ENCODE results near the gene SFRP2. TPM values are rescaled to one million over a fixed set of nuclear protein-coding genes. Genes with fewer than 3 reads are reported as not detected.

SFRP2 gene
- total and polyA plus RNA-seq, 4 experiments from 2014 or later: not detected

DNA sequence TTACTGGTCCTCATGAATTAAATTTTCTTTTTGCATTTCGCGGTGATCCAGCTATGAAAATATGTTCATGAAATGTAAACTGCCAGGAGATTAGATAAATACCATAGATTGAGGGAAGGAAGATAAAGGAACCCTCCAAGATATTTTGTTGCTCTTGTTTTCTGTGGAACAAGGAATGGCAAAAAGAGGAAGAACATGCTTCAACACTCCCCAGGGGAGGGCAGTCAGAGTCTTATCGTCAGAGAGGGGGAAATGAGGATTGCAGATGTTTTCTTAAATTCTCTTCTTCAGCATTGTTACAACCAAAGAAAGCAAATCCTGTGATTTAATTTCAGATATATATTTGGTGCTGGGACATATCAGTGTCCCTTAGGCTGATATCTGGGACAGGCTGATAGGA is 9.5 kb upstream of the SFRP2 start:
- H3K4me1 ChIP-seq (ENCODE audit: insufficient read depth, low read length): no peaks in the 10 kb centered on the region
- Mint-ChIP-seq H3K4me3 (no peak overlapping the region), H3K4me1 (no peaks in the 10 kb centered on the region), H3K27me3 (peaks cover 20 to 38% of the 10 kb centered on the region in 2 donors), H3K9me3 (no peaks in the 10 kb centered on the region), H3K27ac (no peak overlapping the region), H3K36me3 (no peaks in the 10 kb centered on the region)
- H3K4me3 ChIP-seq (ENCODE audit: low read length in 2 of 2): no peak overlapping the region
- no peak overlapping the region for H3K27ac ChIP-seq (ENCODE audit: low read depth, low read length)
- peaks cover under 1% of the 10 kb centered on the region for H3K27me3 ChIP-seq (ENCODE audit: insufficient read depth, low read length)
- DNase-seq: no peak
- ChIA-PET POLR2A (ENCODE audit: partially characterized antibody) (no interaction called here), CTCF (ENCODE audit: partially characterized antibody) (no interaction called here)
- intact Hi-C loops (cut with micrococcal nuclease): no loop called here
- H3K36me3 ChIP-seq (ENCODE audit: insufficient read depth, low read length): no peaks in the 10 kb centered on the region
- H3K9me3 ChIP-seq (ENCODE audit: control insufficient read depth in 1 of 2, low read length in 2 of 2): no peaks in the 10 kb centered on the region

DNA sequence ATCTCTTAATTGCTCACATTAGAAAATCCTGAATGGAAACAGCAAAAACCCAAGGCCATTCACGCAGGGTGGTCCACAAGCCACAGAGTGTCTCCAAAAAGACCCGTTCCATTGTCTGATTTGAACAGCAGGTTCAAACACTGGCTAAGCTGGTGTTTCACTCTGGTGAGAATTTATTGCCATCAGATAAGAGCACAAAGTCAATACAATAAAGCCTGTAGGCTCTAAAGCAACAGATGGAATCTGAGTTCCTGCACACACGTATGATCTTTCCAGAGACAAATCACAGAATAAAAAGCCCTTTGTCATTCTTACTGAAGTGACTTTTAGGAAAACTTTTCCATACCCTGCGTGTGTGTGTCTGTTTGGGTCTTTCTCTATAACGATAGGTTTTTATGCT is 5.1 kb upstream of the SFRP2 start:
- H3K27me3 ChIP-seq (ENCODE audit: insufficient read depth, low read length): peaks cover 40% of the 10 kb centered on the region
- H3K9me3 Mint-ChIP-seq: no peaks in the 10 kb centered on the region
- H3K27me3 Mint-ChIP-seq: peaks cover 49 to 59% of the 10 kb centered on the region in 2 donors
- H3K4me3 Mint-ChIP-seq: peak overlapping the region in 2 of 8 donors; percentile 18 to 19
- H3K36me3 Mint-ChIP-seq: no peaks in the 10 kb centered on the region
- no peaks in the 10 kb centered on the region for H3K9me3 ChIP-seq (ENCODE audit: control insufficient read depth in 1 of 2, low read length in 2 of 2)
- POLR2A ChIA-PET (ENCODE audit: partially characterized antibody): interaction anchor here (0.6 kb wide), 1 partner anchor 12 kb away, joined by 3 read pairs; no protein-coding TSS in a partner anchor
- H3K36me3 ChIP-seq (ENCODE audit: insufficient read depth, low read length): no peaks in the 10 kb centered on the region
- CTCF ChIA-PET (ENCODE audit: partially characterized antibody): no interaction called here
- no peak overlapping the region for H3K27ac Mint-ChIP-seq
- peaks cover 24% of the 10 kb centered on the region for H3K4me1 ChIP-seq (ENCODE audit: insufficient read depth, low read length)
- no peak overlapping the region for H3K4me3 ChIP-seq (ENCODE audit: low read length in 2 of 2)
- no peak for DNase-seq
- H3K4me1 Mint-ChIP-seq: peaks cover 13 to 32% (median 24%) of the 10 kb centered on the region in 4 donors
- intact Hi-C loops (cut with micrococcal nuclease): no loop called here
- no peak overlapping the region for H3K27ac ChIP-seq (ENCODE audit: low read depth, low read length)

DNA sequence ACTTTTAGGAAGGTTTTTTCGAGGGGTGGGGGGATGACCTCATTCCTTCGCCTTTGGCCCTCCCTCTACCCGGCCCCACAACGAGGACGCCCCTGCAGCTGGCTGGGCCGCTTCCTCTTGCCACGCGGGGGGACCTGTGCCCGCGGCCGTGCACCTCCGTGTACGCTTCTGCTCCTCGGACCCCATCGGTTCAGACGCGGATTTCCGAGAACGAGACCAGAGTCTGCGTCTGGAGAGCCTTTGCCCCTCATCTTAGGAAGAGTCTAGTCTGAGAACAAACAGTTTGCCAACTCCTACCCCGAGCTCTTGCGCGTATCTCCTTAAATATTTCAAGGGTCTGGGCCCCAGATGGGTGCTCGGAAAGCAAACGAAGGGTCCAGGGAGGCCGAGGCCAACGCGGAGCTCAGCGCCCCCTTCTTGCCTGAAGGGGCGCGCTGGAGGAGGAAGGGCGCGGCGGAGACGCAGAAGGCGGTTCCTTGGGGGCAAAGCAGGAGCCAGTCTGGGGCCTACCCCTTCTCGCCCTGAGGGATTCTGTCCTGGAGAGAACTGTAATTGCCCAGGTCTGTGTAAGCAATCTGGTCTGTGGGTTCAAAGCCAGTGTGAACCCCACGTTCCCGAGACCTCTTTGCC is 3.9 kb upstream of the SFRP2 start:
- intact Hi-C loops (cut with micrococcal nuclease): no loop called here
- Histone ChIP-seq H3K4me3 (ENCODE audit: low read length in 2 of 2) (no peak overlapping the region), H3K9me3 (ENCODE audit: control insufficient read depth in 1 of 2, low read length in 2 of 2) (no peaks in the 10 kb centered on the region), H3K4me1 (ENCODE audit: insufficient read depth, low read length) (peaks cover 36% of the 10 kb centered on the region), H3K27me3 (ENCODE audit: insufficient read depth, low read length) (peaks cover 40% of the 10 kb centered on the region), H3K36me3 (ENCODE audit: insufficient read depth, low read length) (no peaks in the 10 kb centered on the region), H3K27ac (ENCODE audit: low read depth, low read length) (no peak overlapping the region)
- Mint-ChIP-seq H3K4me1 (peaks cover 18 to 42% (median 32%) of the 10 kb centered on the region in 4 donors), H3K9me3 (no peaks in the 10 kb centered on the region), H3K27me3 (peaks cover 57 to 65% of the 10 kb centered on the region in 2 donors), H3K36me3 (no peaks in the 10 kb centered on the region), H3K4me3 (peak overlapping the region; percentile 37 to 80 (median 70)), H3K27ac (no peak overlapping the region)
- DNase-seq: no peak
- ChIA-PET CTCF (ENCODE audit: partially characterized antibody) (no interaction called here), POLR2A (ENCODE audit: partially characterized antibody) (no interaction called here)

DNA sequence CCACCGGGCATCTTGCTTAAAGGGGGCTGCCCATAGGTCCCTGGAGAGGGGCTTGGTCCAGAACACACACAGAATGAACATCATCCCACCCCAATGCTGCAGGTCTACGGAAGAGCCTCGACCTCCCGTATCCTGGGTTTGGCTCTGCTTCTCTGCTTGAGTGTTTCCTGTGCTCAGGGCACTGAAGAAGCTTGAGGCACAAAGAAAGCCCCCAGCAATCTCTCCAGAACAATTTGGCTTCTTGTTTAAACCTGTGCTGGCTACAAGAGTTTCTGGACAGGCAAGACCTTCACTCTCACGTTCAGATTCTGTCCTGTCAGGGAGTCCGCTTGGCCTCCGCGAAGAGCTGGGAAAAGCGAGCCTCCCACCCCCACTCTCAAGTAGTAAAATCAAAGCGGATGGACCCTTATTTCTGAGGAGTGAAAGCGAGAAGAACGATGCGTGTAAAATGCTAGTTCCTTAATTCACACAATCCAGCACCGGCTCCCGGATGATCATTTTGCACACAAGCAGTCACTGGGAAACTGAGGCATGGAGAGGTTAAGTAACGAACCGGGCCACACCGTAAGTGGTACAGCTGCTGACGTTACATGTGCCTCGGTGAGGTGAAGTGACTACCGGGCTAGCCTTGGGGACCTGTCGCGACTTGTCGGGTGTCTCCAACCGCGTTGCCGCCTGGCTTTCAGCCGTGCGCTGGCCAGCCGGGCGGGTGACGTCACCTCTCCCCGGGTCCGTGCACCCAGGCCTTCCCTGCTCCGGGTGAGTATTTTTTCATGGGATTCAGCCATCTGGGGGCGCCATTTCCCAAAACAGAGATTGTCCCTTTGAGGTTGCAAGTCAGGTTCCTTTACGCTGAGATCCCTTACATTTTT is 3.1 kb upstream of the SFRP2 start:
- H3K27me3 ChIP-seq (ENCODE audit: insufficient read depth, low read length): peaks cover 40% of the 10 kb centered on the region
- peak overlapping the region; percentile 55 to 83 (median 75) for H3K4me3 Mint-ChIP-seq
- H3K9me3 Mint-ChIP-seq: no peaks in the 10 kb centered on the region
- H3K27ac ChIP-seq (ENCODE audit: low read depth, low read length): no peak overlapping the region
- peaks cover 64 to 71% of the 10 kb centered on the region in 2 donors for H3K27me3 Mint-ChIP-seq
- H3K36me3 Mint-ChIP-seq: no peaks in the 10 kb centered on the region
- intact Hi-C loops (cut with micrococcal nuclease): no loop called here
- H3K4me1 Mint-ChIP-seq: peaks cover 18 to 45% (median 34%) of the 10 kb centered on the region in 4 donors
- H3K4me1 ChIP-seq (ENCODE audit: insufficient read depth, low read length): peaks cover 36% of the 10 kb centered on the region
- ChIA-PET POLR2A (ENCODE audit: partially characterized antibody) (no interaction called here), CTCF (ENCODE audit: partially characterized antibody) (no interaction called here)
- no peaks in the 10 kb centered on the region for H3K9me3 ChIP-seq (ENCODE audit: control insufficient read depth in 1 of 2, low read length in 2 of 2)
- DNase-seq: no peak
- H3K27ac Mint-ChIP-seq: peak overlapping the region in 1 of 7 donors; percentile 16
- H3K36me3 ChIP-seq (ENCODE audit: insufficient read depth, low read length): no peaks in the 10 kb centered on the region
- peak overlapping the region in 1 of 2 donors; percentile 2 for H3K4me3 ChIP-seq (ENCODE audit: low read length in 2 of 2)

DNA sequence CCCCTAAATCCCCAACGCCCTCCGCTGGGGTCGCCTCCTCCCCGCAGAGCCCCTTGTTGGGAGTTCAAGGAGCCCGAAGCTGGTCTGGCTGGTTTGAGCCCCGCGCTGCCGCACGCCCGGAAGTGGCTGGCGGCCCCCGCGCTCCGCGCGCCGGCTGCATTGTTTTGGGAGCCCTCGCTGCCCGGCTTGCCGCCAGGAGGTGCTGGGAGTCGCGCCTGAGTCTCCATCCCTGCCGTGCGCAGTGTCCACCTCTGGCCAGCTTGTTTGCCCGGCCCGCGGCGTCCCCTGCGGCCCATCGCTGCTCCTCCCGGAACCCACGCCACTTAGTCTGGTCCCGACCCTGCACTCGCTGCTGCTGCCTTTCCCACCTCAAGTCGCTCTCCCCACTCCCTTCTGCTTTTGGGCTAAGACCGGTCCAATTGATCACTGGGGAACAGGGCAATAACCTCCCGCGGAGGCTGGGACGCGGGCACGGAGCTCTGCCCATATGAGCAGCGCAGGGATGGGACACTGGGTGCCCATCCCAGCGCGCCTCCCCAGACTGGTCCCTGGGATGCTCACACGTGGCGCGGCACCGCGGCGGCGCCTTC is 2.2 kb upstream of the SFRP2 start:
- Histone ChIP-seq H3K4me1 (ENCODE audit: insufficient read depth, low read length) (peaks cover 36% of the 10 kb centered on the region), H3K4me3 (ENCODE audit: low read length in 2 of 2) (no peak overlapping the region), H3K36me3 (ENCODE audit: insufficient read depth, low read length) (no peaks in the 10 kb centered on the region), H3K9me3 (ENCODE audit: control insufficient read depth in 1 of 2, low read length in 2 of 2) (no peaks in the 10 kb centered on the region), H3K27me3 (ENCODE audit: insufficient read depth, low read length) (peaks cover 43% of the 10 kb centered on the region), H3K27ac (ENCODE audit: low read depth, low read length) (no peak overlapping the region)
- ChIA-PET CTCF (ENCODE audit: partially characterized antibody) (no interaction called here), POLR2A (ENCODE audit: partially characterized antibody) (no interaction called here)
- Mint-ChIP-seq H3K4me1 (peaks cover 18 to 45% (median 34%) of the 10 kb centered on the region in 4 donors), H3K27ac (peak overlapping the region in 1 of 7 donors; percentile 16), H3K4me3 (peak overlapping the region; percentile 57 to 83 (median 74)), H3K9me3 (no peaks in the 10 kb centered on the region), H3K36me3 (no peaks in the 10 kb centered on the region), H3K27me3 (peaks cover 63 to 71% of the 10 kb centered on the region in 2 donors)
- intact Hi-C loops (cut with micrococcal nuclease): no loop called here
- DNase-seq: no peak

DNA sequence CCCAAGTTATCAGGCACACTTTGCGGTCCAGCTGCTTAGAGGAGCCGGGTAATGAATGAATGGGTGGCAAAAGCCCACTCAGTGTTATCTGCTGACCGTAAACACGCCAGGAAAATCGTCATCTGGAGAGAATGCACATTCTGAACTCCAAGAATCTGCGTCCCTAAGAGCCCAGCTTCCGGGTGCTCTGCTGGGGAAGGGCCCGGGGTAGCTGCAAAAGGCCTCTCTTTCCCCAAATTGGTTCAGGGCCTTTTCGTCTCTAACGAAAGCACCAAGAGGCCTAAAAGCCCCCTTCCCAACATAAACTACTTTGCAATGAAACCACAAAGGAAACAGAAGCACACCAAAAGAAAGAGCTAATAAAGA is 1.6 kb upstream of the SFRP2 start:
- Mint-ChIP-seq H3K36me3 (no peaks in the 10 kb centered on the region), H3K27me3 (peaks cover 67 to 71% of the 10 kb centered on the region in 2 donors), H3K9me3 (no peaks in the 10 kb centered on the region), H3K4me1 (peaks cover 18 to 45% (median 34%) of the 10 kb centered on the region in 4 donors), H3K4me3 (peak overlapping the region in 6 of 8 donors; percentile 17 to 54 (median 23)), H3K27ac (no peak overlapping the region)
- peaks cover 36% of the 10 kb centered on the region for H3K4me1 ChIP-seq (ENCODE audit: insufficient read depth, low read length)
- H3K4me3 ChIP-seq (ENCODE audit: low read length in 2 of 2): no peak overlapping the region
- intact Hi-C loops (cut with micrococcal nuclease): no loop called here
- peaks cover 45% of the 10 kb centered on the region for H3K27me3 ChIP-seq (ENCODE audit: insufficient read depth, low read length)
- DNase-seq: no peak
- ChIA-PET POLR2A (ENCODE audit: partially characterized antibody) (no interaction called here), CTCF (ENCODE audit: partially characterized antibody) (no interaction called here)
- H3K27ac ChIP-seq (ENCODE audit: low read depth, low read length): no peak overlapping the region
- H3K9me3 ChIP-seq (ENCODE audit: control insufficient read depth in 1 of 2, low read length in 2 of 2): no peaks in the 10 kb centered on the region
- no peaks in the 10 kb centered on the region for H3K36me3 ChIP-seq (ENCODE audit: insufficient read depth, low read length)

All from CD4-positive, alpha-beta memory T cell (primary cell).